Gastrocnemius medialis (tissue), 4 donors: ENCODE results near the gene ALDH1A3. TPM values are rescaled to one million over a fixed set of nuclear protein-coding genes. Genes with fewer than 3 reads are reported as not detected.

Source experiments
- ATAC-seq, 2 donors: fragments of 150-250 bp; one replicate each; pipeline ENCODE4 v1.9.1; 2016
- DNase-seq, 2 donors: peaks; one replicate each; pipeline ENCODE4 v3.0.0-alpha.2; 2019
- H3K27ac ChIP-seq, 4 donors: fragments of 200-600 bp; sonication (generic); 1 replicate in 1 of 4; 2 replicates in 3 of 4; pipeline ENCODE4 v1.5.1; 2016 to 2018; ENCODE audit warnings: mild to moderate bottlenecking in 2 of 4, moderate library complexity in 1 of 4
- H3K27me3 ChIP-seq, 3 donors: fragments of 200-600 bp; sonication (generic) in 2 of 3; 1 replicate in 1 of 3; 2 replicates in 2 of 3; pipeline versions ENCODE4 v1.5.1 to v1.6.0; 2016 to 2019; ENCODE audit warnings: mild to moderate bottlenecking in 1 of 3, moderate library complexity in 1 of 3
- H3K36me3 ChIP-seq, 2 donors: fragments of 200-600 bp; sonication (generic) in 1 of 2; one replicate each; pipeline ENCODE4 v1.5.1; 2017 to 2018
- H3K4me1 ChIP-seq, 2 donors: fragments of 200-600 bp; sonication (generic) in 1 of 2; one replicate each; pipeline ENCODE4 v1.5.1; 2016 to 2017; ENCODE audit warnings: mild to moderate bottlenecking in 2 of 2
- H3K4me3 ChIP-seq, 4 donors: fragments of 200-600 bp; sonication (generic) in 3 of 4; 1 replicate in 1 of 4; 2 replicates in 3 of 4; pipeline ENCODE4 v1.5.1; 2016 to 2019; ENCODE audit warnings: mild to moderate bottlenecking in 2 of 4
- H3K9me3 ChIP-seq, 3 donors: fragments of 200-600 bp; sonication (generic) in 2 of 3; 1 replicate in 1 of 3; 2 replicates in 2 of 3; pipeline ENCODE4 v1.5.1; 2016 to 2019
- POLR2A ChIP-seq, 2 donors: fragments of 450-650 bp; IDR thresholded peaks; one replicate each; pipeline ENCODE4 v1.6.1; 2017; ENCODE audit warnings: antibody characterized with exemption in 2 of 2, mild to moderate bottlenecking in 2 of 2, moderate library complexity in 2 of 2
- in situ Hi-C, 4 donors: fragments of 200-750 bp; cut with MboI; loops; one replicate each; pipeline versions ENCODE4 v1.15.0 to v1.8.0; 2017; ENCODE audit warnings: low sequenced_read_pairs in 4 of 4
- intact Hi-C: fragments of 100-400 bp; cut with DNase I; formaldehyde crosslinking; loops from one replicate; pipeline ENCODE4 v1.15.1; 2023; ENCODE audit warnings: low total_unique reads
- total RNA-seq, 4 donors: library from RNA; depleted of rRNA; stranded (reverse); fragments of >200 nt; gene quantifications; one replicate each; pipeline versions ENCODE4 v1.1.0 to v1.2.3, GENCODE V29; 2016
- TF ChIP-seq, protein P1 (sequence below), 5 experiments: fragments of 450-650 bp in 3 of 5; fragments of 200-600 bp in 2 of 5; sonication (generic) in 2 of 5; IDR thresholded peaks in 4 of 5; conservative IDR thresholded peaks in 1 of 5; 1 replicate in 4 of 5; 2 replicates in 1 of 5; pipeline ENCODE4 v1.5.1; 2016 to 2019; ENCODE audit warnings: antibody characterized with exemption in 5 of 5, mild to moderate bottlenecking in 3 of 5, moderate library complexity in 3 of 5

Gene ALDH1A3
- total RNA-seq, 4 donors from 2014 or later, result 5.8 to 33.9 (median 15.1) TPM

DNA sequence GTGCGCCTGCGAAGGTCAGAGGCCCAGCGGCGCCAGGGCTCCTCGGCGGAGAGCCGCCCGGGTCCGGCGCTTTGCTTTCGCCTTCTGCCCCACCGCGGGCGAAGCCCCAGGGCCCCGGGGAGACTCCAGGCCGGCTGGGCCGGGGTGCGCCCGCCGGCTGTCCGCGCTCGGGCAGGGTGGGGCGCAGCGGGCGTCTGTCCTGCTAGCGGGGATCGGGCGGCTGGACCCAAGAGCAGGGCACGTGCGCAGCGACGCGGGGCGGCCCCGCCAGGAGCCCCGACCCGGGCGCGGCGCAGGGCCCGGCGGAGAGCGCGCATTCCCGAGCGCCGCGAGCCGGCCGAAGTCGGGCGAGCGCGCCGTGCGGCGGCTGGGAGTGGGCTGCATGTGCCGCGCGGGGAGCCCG, 569 bp upstream of the ALDH1A3 start:
- H3K27ac ChIP-seq, result no peak overlapping the region

DNA sequence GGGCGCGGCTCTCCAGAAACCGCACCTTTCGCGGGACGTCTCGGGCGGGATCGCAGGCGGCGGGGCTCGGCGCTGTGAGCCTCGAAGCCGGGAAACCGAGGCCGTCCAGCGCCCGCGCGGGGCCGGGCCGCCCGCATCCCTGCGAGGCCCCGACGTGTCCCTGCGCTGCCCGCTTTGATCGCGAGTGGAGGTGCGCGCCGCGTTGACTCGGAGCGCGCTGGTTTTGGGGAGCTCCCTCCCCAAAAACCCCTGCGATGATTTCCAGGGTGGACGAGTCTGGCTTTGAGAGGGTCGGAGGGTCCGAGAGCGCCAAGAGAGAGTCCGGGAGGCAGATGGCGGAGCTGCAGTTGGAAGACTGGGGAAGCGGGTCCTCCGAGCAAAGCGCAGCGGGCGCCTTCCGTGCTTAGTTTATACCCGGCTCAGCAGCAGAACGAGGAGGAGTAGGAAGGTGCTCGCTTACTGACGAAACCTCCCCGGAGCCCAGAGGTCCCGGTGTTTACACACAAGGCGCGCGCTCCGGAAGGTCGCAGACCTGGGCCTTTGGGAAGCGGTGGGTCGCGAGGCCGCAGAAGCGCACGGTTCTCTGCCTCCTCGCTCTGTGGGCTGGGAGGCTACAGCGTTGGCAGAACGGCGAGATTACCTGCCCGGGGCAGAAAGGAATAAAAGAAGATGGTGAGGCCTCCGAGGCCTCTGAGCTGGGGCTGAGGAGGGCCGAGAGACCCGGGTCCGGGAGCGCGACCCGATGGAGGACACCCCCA, 687 bp downstream of the ALDH1A3 start:
- Histone ChIP-seq H3K9me3 (no peaks in the 10 kb centered on the region), H3K27ac (no peak overlapping the region), H3K4me3 (peak overlapping the region; percentile 25 to 48 (median 36)), H3K4me1 (no peaks in the 10 kb centered on the region), H3K27me3 (peaks cover 0 to 23% (median 6%) of the 10 kb centered on the region in 3 donors), H3K36me3 (no peaks in the 10 kb centered on the region)
- DNase-seq (no peak), ATAC-seq (no peak)
- intact Hi-C loops (no loop called here), in situ Hi-C loops (no loop called here)
- TF ChIP-seq, protein P1, sequence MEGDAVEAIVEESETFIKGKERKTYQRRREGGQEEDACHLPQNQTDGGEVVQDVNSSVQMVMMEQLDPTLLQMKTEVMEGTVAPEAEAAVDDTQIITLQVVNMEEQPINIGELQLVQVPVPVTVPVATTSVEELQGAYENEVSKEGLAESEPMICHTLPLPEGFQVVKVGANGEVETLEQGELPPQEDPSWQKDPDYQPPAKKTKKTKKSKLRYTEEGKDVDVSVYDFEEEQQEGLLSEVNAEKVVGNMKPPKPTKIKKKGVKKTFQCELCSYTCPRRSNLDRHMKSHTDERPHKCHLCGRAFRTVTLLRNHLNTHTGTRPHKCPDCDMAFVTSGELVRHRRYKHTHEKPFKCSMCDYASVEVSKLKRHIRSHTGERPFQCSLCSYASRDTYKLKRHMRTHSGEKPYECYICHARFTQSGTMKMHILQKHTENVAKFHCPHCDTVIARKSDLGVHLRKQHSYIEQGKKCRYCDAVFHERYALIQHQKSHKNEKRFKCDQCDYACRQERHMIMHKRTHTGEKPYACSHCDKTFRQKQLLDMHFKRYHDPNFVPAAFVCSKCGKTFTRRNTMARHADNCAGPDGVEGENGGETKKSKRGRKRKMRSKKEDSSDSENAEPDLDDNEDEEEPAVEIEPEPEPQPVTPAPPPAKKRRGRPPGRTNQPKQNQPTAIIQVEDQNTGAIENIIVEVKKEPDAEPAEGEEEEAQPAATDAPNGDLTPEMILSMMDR (IDR thresholded peaks at IDR 0.05 in 4 of 5, conservative IDR thresholded peaks at IDR 0.05 in 1 of 5), result no peak
- TF ChIP-seq POLR2A (IDR thresholded peaks at IDR 0.05), result no peak

More for the DNA sequence above, 569 bp upstream of the ALDH1A3 start:
- Histone ChIP-seq H3K9me3 (no peaks in the 10 kb centered on the region), H3K27me3 (peaks cover 0 to 23% (median 6%) of the 10 kb centered on the region in 3 donors), H3K4me3 (peak overlapping the region; percentile 42 to 57 (median 46)), H3K4me1 (no peaks in the 10 kb centered on the region), H3K36me3 (no peaks in the 10 kb centered on the region)
- DNase-seq (no peak), ATAC-seq (peak; percentile 21 to 27)
- TF ChIP-seq, protein P1 (IDR thresholded peaks at IDR 0.05 in 4 of 5, conservative IDR thresholded peaks at IDR 0.05 in 1 of 5), result no peak
- TF ChIP-seq POLR2A (IDR thresholded peaks at IDR 0.05), result no peak
- intact Hi-C loops (no loop called here), in situ Hi-C loops (loop anchor here in 1 of 4 donors (10.0 kb wide), 1 partner anchor 254 kb away; no protein-coding TSS in a partner anchor)

DNA sequence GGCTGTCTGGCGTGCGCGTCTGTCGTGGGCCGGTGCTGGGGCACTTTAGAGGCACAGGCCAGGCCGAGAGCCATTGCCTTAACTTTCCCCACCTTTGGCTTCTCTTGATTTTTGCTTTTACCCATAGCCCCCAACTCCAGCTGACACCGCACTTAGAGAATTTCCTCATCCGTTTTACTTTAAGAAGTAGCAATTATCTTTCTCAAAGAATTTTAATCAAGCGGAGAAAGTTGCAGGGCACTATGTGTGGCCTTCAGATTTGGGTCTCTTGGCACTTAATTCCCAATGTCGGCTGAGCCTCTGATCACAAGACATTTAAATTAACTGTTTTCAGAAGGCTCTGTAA, 1.2 kb downstream of the ALDH1A3 start:
- Histone ChIP-seq H3K4me3 (peak overlapping the region in 2 of 4 donors; percentile 31 to 42), H3K36me3 (no peaks in the 10 kb centered on the region), H3K27me3 (peaks cover 0 to 23% (median 6%) of the 10 kb centered on the region in 3 donors), H3K9me3 (no peaks in the 10 kb centered on the region), H3K4me1 (no peaks in the 10 kb centered on the region), H3K27ac (no peak overlapping the region)
- in situ Hi-C loops (no loop called here), intact Hi-C loops (no loop called here)
- DNase-seq (no peak), ATAC-seq (no peak)
- TF ChIP-seq POLR2A (IDR thresholded peaks at IDR 0.05), result no peak
- TF ChIP-seq, protein P1 (IDR thresholded peaks at IDR 0.05 in 4 of 5, conservative IDR thresholded peaks at IDR 0.05 in 1 of 5), result no peak

DNA sequence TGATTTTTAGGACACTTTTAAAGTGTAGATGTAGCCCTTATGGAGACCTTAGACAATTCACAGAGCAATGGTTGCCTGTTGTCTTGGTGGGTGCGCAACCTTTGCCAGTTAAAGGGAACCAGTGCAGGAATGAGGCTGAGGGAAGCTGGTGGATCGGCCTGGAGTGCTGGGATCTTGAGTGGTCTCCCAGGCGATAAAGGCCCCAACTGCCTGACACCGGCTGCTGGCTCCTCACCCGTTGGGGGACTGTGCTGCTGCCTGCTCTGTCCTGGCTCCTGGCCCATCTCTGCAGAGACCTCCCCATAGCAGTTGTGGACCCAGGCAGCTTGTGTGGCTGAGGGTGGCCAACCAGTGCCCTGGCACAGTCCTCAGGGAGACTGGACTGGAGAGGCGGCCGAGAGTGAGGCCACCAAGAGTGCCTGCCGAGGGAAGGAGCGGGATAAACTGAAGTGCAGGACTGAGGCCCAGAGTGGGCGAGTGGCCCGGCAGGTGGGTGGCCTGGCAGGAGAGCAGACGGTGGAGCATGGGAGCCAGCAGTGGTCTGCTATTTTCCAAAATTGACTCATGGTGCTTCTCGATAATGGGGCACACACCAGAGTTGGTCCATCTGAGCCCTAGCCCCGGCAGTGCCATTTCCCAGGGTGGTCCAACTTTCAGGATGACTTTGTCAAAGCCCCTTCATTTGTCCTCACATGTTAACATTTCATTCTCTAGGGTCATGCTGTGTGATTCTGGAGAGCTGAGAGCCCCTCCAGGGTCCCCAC, 2.1 kb downstream of the ALDH1A3 start:
- H3K27ac ChIP-seq, result no peak overlapping the region
- ATAC-seq, result no peak
- intact Hi-C loops, result no loop called here

More for the DNA sequence above, 2.1 kb downstream of the ALDH1A3 start:
- in situ Hi-C loops, result no loop called here
- peaks cover 0 to 23% (median 6%) of the 10 kb centered on the region in 3 donors for H3K27me3 ChIP-seq
- no peaks in the 10 kb centered on the region for H3K9me3 ChIP-seq
- H3K36me3 ChIP-seq, result no peaks in the 10 kb centered on the region
- peak overlapping the region in 1 of 4 donors; percentile 1 for H3K4me3 ChIP-seq
- H3K4me1 ChIP-seq, result no peaks in the 10 kb centered on the region
- DNase-seq, result no peak
- TF ChIP-seq, protein P1 (IDR thresholded peaks at IDR 0.05 in 4 of 5, conservative IDR thresholded peaks at IDR 0.05 in 1 of 5), result no peak
- no peak for TF ChIP-seq POLR2A (IDR thresholded peaks at IDR 0.05)
